Measurements from ENCODE around the gene GLB1L3.

GLB1L3 gene

DNA sequence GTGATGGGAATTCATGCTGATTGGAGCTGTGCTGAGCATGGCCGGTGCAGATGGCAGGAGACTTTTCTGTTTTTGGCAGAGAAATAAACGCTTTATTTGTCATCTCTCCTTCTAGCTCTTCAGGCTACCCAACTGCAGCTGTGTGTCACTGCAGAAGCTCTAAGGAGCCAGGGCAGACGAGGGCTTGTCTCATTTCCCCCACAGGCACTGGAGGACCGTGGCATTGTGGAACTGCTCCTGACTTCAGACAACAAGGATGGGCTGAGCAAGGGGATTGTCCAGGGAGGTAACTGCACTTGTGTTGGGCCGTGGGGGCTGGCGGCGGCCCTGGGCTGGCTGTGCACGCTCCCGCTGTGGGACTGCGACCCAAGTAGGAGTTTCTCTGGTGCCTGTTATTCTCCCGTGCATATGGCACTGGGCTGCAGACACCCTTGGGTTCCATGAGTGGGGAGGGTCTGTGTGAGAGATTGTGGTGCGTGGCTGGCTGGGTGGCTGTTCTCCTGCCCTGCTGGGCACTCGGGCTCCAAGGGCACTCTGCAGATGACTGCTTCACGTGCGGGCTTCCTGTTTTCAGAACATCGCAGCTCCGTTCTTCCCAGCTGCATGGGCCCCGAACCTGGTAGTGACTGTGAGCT, 82.8 kb downstream of the GLB1L3 start:
- no peak for DNase-seq (ENCODE audit: low read depth in 1 of 2, low spot score in 1 of 2)
- Histone ChIP-seq H3K27ac (replicated peaks) (no peak overlapping the region), H3K4me3 (replicated peaks; ENCODE audit: insufficient read depth, low read length) (no peak overlapping the region), H3K27me3 (ENCODE audit: insufficient read depth, poor library complexity, severe bottlenecking) (peaks cover 3% of the 10 kb centered on the region)
- TF ChIP-seq SPI1 (IDR thresholded peaks at IDR 0.05; ENCODE audit: borderline replicate concordance, low read depth), result no peak
- TF ChIP-seq, protein P1, sequence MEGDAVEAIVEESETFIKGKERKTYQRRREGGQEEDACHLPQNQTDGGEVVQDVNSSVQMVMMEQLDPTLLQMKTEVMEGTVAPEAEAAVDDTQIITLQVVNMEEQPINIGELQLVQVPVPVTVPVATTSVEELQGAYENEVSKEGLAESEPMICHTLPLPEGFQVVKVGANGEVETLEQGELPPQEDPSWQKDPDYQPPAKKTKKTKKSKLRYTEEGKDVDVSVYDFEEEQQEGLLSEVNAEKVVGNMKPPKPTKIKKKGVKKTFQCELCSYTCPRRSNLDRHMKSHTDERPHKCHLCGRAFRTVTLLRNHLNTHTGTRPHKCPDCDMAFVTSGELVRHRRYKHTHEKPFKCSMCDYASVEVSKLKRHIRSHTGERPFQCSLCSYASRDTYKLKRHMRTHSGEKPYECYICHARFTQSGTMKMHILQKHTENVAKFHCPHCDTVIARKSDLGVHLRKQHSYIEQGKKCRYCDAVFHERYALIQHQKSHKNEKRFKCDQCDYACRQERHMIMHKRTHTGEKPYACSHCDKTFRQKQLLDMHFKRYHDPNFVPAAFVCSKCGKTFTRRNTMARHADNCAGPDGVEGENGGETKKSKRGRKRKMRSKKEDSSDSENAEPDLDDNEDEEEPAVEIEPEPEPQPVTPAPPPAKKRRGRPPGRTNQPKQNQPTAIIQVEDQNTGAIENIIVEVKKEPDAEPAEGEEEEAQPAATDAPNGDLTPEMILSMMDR (IDR thresholded peaks at IDR 0.05; ENCODE audit: insufficient read depth, low read length), result no peak
- TF ChIP-seq GABPA (IDR thresholded peaks at IDR 0.05; ENCODE audit: low read depth), result no peak
- no peak for TF ChIP-seq POLR2AphosphoS5 (IDR thresholded peaks at IDR 0.05; ENCODE audit: low read depth)
- TF ChIP-seq, protein P2, sequence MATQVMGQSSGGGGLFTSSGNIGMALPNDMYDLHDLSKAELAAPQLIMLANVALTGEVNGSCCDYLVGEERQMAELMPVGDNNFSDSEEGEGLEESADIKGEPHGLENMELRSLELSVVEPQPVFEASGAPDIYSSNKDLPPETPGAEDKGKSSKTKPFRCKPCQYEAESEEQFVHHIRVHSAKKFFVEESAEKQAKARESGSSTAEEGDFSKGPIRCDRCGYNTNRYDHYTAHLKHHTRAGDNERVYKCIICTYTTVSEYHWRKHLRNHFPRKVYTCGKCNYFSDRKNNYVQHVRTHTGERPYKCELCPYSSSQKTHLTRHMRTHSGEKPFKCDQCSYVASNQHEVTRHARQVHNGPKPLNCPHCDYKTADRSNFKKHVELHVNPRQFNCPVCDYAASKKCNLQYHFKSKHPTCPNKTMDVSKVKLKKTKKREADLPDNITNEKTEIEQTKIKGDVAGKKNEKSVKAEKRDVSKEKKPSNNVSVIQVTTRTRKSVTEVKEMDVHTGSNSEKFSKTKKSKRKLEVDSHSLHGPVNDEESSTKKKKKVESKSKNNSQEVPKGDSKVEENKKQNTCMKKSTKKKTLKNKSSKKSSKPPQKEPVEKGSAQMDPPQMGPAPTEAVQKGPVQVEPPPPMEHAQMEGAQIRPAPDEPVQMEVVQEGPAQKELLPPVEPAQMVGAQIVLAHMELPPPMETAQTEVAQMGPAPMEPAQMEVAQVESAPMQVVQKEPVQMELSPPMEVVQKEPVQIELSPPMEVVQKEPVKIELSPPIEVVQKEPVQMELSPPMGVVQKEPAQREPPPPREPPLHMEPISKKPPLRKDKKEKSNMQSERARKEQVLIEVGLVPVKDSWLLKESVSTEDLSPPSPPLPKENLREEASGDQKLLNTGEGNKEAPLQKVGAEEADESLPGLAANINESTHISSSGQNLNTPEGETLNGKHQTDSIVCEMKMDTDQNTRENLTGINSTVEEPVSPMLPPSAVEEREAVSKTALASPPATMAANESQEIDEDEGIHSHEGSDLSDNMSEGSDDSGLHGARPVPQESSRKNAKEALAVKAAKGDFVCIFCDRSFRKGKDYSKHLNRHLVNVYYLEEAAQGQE (IDR thresholded peaks at IDR 0.05; ENCODE audit: insufficient replicate concordance, low read depth), result no peak

- TF ChIP-seq POLR2AphosphoS5 (IDR thresholded peaks at IDR 0.05; ENCODE audit: low read depth), result no peak
- TF ChIP-seq GABPA (IDR thresholded peaks at IDR 0.05; ENCODE audit: low read depth), result no peak
- TF ChIP-seq SPI1 (IDR thresholded peaks at IDR 0.05; ENCODE audit: borderline replicate concordance, low read depth), result no peak
- TF ChIP-seq, protein P2 (IDR thresholded peaks at IDR 0.05; ENCODE audit: insufficient replicate concordance, low read depth), result no peak
- TF ChIP-seq, protein P1 (IDR thresholded peaks at IDR 0.05; ENCODE audit: insufficient read depth, low read length), result no peak
- Histone ChIP-seq H3K4me3 (replicated peaks; ENCODE audit: insufficient read depth, low read length) (no peak overlapping the region), H3K27me3 (ENCODE audit: insufficient read depth, poor library complexity, severe bottlenecking) (peaks cover 3% of the 10 kb centered on the region), H3K27ac (replicated peaks) (no peak overlapping the region)
- DNase-seq (ENCODE audit: low read depth in 1 of 2, low spot score in 1 of 2), result no peak
Observed at GRCh38 chr11:134359646-134360045, 83.5 kb downstream of the GLB1L3 start.

DNA sequence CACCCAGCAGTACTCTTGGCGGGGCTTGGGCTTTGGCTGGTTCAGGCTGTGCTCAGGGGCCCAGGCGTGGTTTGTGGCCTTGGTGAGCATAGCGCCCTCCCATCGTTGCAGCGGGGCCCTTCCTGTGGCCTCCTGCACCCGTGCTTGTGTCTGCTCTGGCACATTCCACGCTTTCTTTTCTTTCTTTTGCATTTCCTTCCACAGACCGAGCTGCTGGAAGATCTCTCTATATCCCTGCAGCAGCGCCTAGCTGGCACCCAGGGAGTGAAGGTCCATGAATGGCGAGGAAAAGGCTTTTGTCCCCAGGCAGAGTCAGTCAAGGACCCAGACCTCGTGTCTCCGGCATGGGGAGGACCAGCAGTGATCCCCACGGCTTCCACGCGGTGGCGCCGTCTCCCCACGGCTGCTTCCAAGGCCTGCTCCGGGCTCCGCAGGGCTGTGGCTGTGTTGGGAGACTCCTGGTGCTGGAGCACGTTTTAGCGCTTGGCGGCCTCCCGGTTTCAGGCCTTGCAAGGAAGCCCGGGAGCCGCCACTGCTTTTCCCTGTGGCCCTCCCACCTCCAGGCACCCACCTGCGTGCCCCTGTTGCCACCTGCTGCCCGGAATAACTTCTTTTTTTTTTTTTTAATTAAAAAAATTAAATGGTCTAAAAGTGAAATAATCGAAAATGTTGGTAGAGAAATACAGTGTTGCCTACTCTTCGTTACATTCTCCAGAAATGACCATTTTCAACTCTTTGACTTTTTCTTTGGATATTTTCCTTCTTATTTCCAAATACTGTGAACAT, 84.1 kb downstream of the GLB1L3 start:
- Histone ChIP-seq H3K27me3 (ENCODE audit: insufficient read depth, poor library complexity, severe bottlenecking) (peaks cover 3% of the 10 kb centered on the region), H3K4me3 (replicated peaks; ENCODE audit: insufficient read depth, low read length) (no peak overlapping the region), H3K27ac (replicated peaks) (no peak overlapping the region)
- TF ChIP-seq, protein P2 (IDR thresholded peaks at IDR 0.05; ENCODE audit: insufficient replicate concordance, low read depth), result no peak
- TF ChIP-seq, protein P1 (IDR thresholded peaks at IDR 0.05; ENCODE audit: insufficient read depth, low read length), result peak; percentile 86
- DNase-seq (ENCODE audit: low read depth in 1 of 2, low spot score in 1 of 2), result peak; percentile 28 to 74

All from HL-60 (cell line).